Liver (tissue), 9 donors: ENCODE results near the gene ADAMTS2. TPM values are rescaled to one million over a fixed set of nuclear protein-coding genes. Genes with fewer than 3 reads are reported as not detected.
A peak's percentile ranks its signal among the peaks of the same experiment; 100 is the strongest.

Experiments used
- DNase-seq: peaks from one replicate; pipeline ENCODE4 v3.0.0-alpha.2; 2017; ENCODE audit warnings: low spot score
- H3K27ac ChIP-seq, 2 donors: one replicate each; pipeline ENCODE4 v1.7.0; 2013; ENCODE audit warnings: inconsistent platforms in 2 of 2, low read length in 2 of 2, control low read depth in 1 of 2, low read depth in 1 of 2, mild to moderate bottlenecking in 1 of 2
- H3K27me3 ChIP-seq, 4 donors: one replicate each; pipeline versions ENCODE4 v1.6.1 to v1.7.0; 2013; ENCODE audit warnings: low read length in 3 of 4, inconsistent platforms in 1 of 4, mild to moderate bottlenecking in 1 of 4, moderate library complexity in 1 of 4; ENCODE audit not compliant: control insufficient read depth in 4 of 4, insufficient read depth in 4 of 4
- H3K36me3 ChIP-seq, 4 donors: one replicate each; pipeline versions ENCODE4 v1.6.1 to v1.7.0; 2013; ENCODE audit warnings: low read length in 3 of 4, mild to moderate bottlenecking in 3 of 4, low read depth in 1 of 4, moderate library complexity in 1 of 4; ENCODE audit not compliant: control insufficient read depth in 4 of 4, insufficient read depth in 3 of 4
- H3K4me1 ChIP-seq, 4 donors: one replicate each; pipeline versions ENCODE4 v1.6.1 to v1.7.0; 2013; ENCODE audit warnings: low read length in 3 of 4, mild to moderate bottlenecking in 3 of 4, moderate library complexity in 1 of 4; ENCODE audit not compliant: control insufficient read depth in 4 of 4, insufficient read depth in 4 of 4
- H3K4me3 ChIP-seq, 3 donors: one replicate each; pipeline versions ENCODE4 v1.6.1 to v1.7.0; 2013; ENCODE audit warnings: low read length in 3 of 3, control low read depth in 1 of 3, low read depth in 1 of 3, mild to moderate bottlenecking in 1 of 3
- H3K9ac ChIP-seq, 2 donors: one replicate each; pipeline ENCODE4 v1.7.0; 2013; ENCODE audit warnings: low read length in 2 of 2, mild to moderate bottlenecking in 2 of 2, moderate library complexity in 2 of 2, control low read depth in 1 of 2, low read depth in 1 of 2
- H3K9me3 ChIP-seq, 4 donors: one replicate each; pipeline versions ENCODE4 v1.6.1 to v1.7.0; 2013; ENCODE audit warnings: low read length in 3 of 4; ENCODE audit not compliant: control insufficient read depth in 4 of 4
- EGR1 ChIP-seq, 2 donors: IDR thresholded peaks; 2 replicates each; pipeline ENCODE4 v1.6.1; 2016 to 2018; ENCODE audit warnings: antibody characterized with exemption in 2 of 2, low read depth in 2 of 2
- FOXA2 ChIP-seq: IDR thresholded peaks from 2 replicates; pipeline ENCODE4 v1.6.1; 2016; ENCODE audit warnings: antibody characterized with exemption
- GABPA ChIP-seq, 2 donors: IDR thresholded peaks in 1 of 2; conservative IDR thresholded peaks in 1 of 2; 2 replicates each; pipeline ENCODE4 v1.6.1; 2016; ENCODE audit warnings: antibody characterized with exemption in 2 of 2, mild to moderate bottlenecking in 1 of 2, moderate library complexity in 1 of 2
- HNF4A ChIP-seq, 2 donors: conservative IDR thresholded peaks; 2 replicates each; pipeline ENCODE4 v1.6.1; 2016; ENCODE audit warnings: antibody characterized with exemption in 2 of 2, mild to moderate bottlenecking in 2 of 2
- HNF4G ChIP-seq: IDR thresholded peaks from 2 replicates; pipeline ENCODE4 v1.6.1; 2016; ENCODE audit warnings: antibody characterized with exemption
- MAX ChIP-seq: IDR thresholded peaks from 2 replicates; pipeline ENCODE4 v1.6.1; 2016; ENCODE audit warnings: antibody characterized with exemption
- NR2F2 ChIP-seq: IDR thresholded peaks from 2 replicates; pipeline ENCODE4 v1.6.1; 2016; ENCODE audit warnings: antibody characterized with exemption
- REST ChIP-seq: IDR thresholded peaks from 2 replicates; pipeline ENCODE4 v1.6.1; 2016; ENCODE audit warnings: antibody characterized with exemption, mild to moderate bottlenecking
- SP1 ChIP-seq: IDR thresholded peaks from 2 replicates; pipeline ENCODE4 v1.6.1; 2018; ENCODE audit warnings: antibody characterized with exemption, mild to moderate bottlenecking
- TAF1 ChIP-seq: conservative IDR thresholded peaks from 2 replicates; pipeline ENCODE4 v1.6.1; 2016; ENCODE audit warnings: antibody characterized with exemption, mild to moderate bottlenecking
- YY1 ChIP-seq: IDR thresholded peaks from 2 replicates; pipeline ENCODE4 v1.6.1; 2016; ENCODE audit warnings: antibody characterized with exemption, mild to moderate bottlenecking
- WGBS: extraction: QIAGEN DNeasy Blood & Tissue Kit; methylation state at CpG from one replicate; pipeline ENCODE4 v1.1.7; 2013; 5-methylcytosine and 5-hydroxymethylcytosine counted together
- polyA plus RNA-seq, 2 donors: library from polyadenylated mRNA; stranded (reverse) in 1 of 2; unstranded in 1 of 2; fragments of 200-250 nt in 1 of 2; fragments of >200 nt in 1 of 2; fragmentation: Nextera tagmentation in 1 of 2; extraction: Ambion mirVana in 1 of 2; gene quantifications; one replicate each; pipeline versions ENCODE4 v1.2.1 to v1.2.3, GENCODE V29; 2013 to 2015
- total RNA-seq, 2 donors: library from RNA; depleted of rRNA; stranded (reverse); fragments of >200 nt; gene quantifications; one replicate each; pipeline ENCODE4 v1.2.3, GENCODE V29; 2014
- TF ChIP-seq, protein P1 (sequence below): IDR thresholded peaks from 2 replicates; pipeline ENCODE4 v1.6.1; 2016; ENCODE audit warnings: antibody characterized with exemption
- TF ChIP-seq, protein P2 (sequence below): fragments of 150-350 bp; IDR thresholded peaks from 2 replicates; pipeline ENCODE4 v1.5.1; 2017; ENCODE audit warnings: improper control_type of control experiment, low read depth, low read length; ENCODE audit not compliant: missing input control
- donor health status: healthy.
- donor health status: healthy.
- donor health status: healthy.
- donor health status: healthy.
- donor health status: healthy.

ADAMTS2 gene
- total and polyA plus RNA-seq, 4 donors: 2.7 to 24.3 (median 12.0) TPM

GRCh38 chr5:179314606-179315355, 30.5 kb downstream of the ADAMTS2 start:
- no peaks in the 10 kb centered on the region for H3K4me1 ChIP-seq
- DNase-seq: no peak
- no peaks in the 10 kb centered on the region for H3K36me3 ChIP-seq
- no peaks in the 10 kb centered on the region for H3K9me3 ChIP-seq
- H3K9ac ChIP-seq: no peak overlapping the region
- no peak overlapping the region for H3K4me3 ChIP-seq
- H3K27me3 ChIP-seq: no peaks in the 10 kb centered on the region
- no peak for TF ChIP-seq SP1
- TF ChIP-seq, protein P1, sequence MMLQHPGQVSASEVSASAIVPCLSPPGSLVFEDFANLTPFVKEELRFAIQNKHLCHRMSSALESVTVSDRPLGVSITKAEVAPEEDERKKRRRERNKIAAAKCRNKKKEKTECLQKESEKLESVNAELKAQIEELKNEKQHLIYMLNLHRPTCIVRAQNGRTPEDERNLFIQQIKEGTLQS: no peak
- TF ChIP-seq YY1: no peak
- no peak for TF ChIP-seq MAX
- no peak for TF ChIP-seq TAF1
- no peak for TF ChIP-seq EGR1 (IDR thresholded peaks at IDR 0.05; ENCODE audit: low read depth in 2 of 2)
- TF ChIP-seq NR2F2: peak; percentile 32
- peak overlapping the region; percentile 66 to 67 for H3K27ac ChIP-seq
- 90% methylated on average over 12 of the region's 12 CpGs for WGBS

GRCh38 chr5:179313849-179314521, 31.3 kb downstream of the ADAMTS2 start:
- Histone ChIP-seq H3K9me3 (no peaks in the 10 kb centered on the region), H3K4me3 (no peak overlapping the region), H3K9ac (no peak overlapping the region), H3K4me1 (no peaks in the 10 kb centered on the region), H3K27me3 (no peaks in the 10 kb centered on the region), H3K27ac (peak overlapping the region; percentile 66 to 67), H3K36me3 (no peaks in the 10 kb centered on the region)
- no peak for TF ChIP-seq MAX
- no peak for TF ChIP-seq GABPA (IDR thresholded peaks at IDR 0.05 in 1 of 2, conservative IDR thresholded peaks at IDR 0.05 in 1 of 2)
- TF ChIP-seq HNF4G: no peak
- TF ChIP-seq SP1: no peak
- no peak for TF ChIP-seq FOXA2
- TF ChIP-seq, protein P2, sequence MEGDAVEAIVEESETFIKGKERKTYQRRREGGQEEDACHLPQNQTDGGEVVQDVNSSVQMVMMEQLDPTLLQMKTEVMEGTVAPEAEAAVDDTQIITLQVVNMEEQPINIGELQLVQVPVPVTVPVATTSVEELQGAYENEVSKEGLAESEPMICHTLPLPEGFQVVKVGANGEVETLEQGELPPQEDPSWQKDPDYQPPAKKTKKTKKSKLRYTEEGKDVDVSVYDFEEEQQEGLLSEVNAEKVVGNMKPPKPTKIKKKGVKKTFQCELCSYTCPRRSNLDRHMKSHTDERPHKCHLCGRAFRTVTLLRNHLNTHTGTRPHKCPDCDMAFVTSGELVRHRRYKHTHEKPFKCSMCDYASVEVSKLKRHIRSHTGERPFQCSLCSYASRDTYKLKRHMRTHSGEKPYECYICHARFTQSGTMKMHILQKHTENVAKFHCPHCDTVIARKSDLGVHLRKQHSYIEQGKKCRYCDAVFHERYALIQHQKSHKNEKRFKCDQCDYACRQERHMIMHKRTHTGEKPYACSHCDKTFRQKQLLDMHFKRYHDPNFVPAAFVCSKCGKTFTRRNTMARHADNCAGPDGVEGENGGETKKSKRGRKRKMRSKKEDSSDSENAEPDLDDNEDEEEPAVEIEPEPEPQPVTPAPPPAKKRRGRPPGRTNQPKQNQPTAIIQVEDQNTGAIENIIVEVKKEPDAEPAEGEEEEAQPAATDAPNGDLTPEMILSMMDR: no peak
- DNase-seq: no peak
- 87% methylated on average over 31 of the region's 31 CpGs for WGBS

GRCh38 chr5:179312557-179313235, 32.6 kb downstream of the ADAMTS2 start:
- no peaks in the 10 kb centered on the region for H3K9me3 ChIP-seq
- H3K4me1 ChIP-seq: no peaks in the 10 kb centered on the region
- H3K27me3 ChIP-seq: no peaks in the 10 kb centered on the region
- no peak overlapping the region for H3K27ac ChIP-seq
- H3K9ac ChIP-seq: no peak overlapping the region
- H3K4me3 ChIP-seq: no peak overlapping the region
- H3K36me3 ChIP-seq: no peaks in the 10 kb centered on the region
- no peak for DNase-seq
- 92% methylated on average over 17 of the region's 17 CpGs for WGBS
- TF ChIP-seq HNF4A (conservative IDR thresholded peaks at IDR 0.05) (no peak), NR2F2 (no peak), TAF1 (no peak), SP1 (no peak), EGR1 (IDR thresholded peaks at IDR 0.05; ENCODE audit: low read depth in 2 of 2) (no peak), REST (no peak), YY1 (no peak)
- TF ChIP-seq, protein P2: no peak
